GM21786 (cell line): ENCODE measurements around the gene FITM1.
"Not testable (repeated sequence)": the region's sequence is repeated elsewhere in the genome, so short reads cannot be mapped to it uniquely, and the experiment has no call there.

Source experiments
- ATAC-seq: cut with Tn5 transposase; IDR thresholded peaks from one replicate; pipeline ENCODE4 v1.9.1; 2021; ENCODE audit not compliant: unreplicated experiment

FITM1 gene

DNA sequence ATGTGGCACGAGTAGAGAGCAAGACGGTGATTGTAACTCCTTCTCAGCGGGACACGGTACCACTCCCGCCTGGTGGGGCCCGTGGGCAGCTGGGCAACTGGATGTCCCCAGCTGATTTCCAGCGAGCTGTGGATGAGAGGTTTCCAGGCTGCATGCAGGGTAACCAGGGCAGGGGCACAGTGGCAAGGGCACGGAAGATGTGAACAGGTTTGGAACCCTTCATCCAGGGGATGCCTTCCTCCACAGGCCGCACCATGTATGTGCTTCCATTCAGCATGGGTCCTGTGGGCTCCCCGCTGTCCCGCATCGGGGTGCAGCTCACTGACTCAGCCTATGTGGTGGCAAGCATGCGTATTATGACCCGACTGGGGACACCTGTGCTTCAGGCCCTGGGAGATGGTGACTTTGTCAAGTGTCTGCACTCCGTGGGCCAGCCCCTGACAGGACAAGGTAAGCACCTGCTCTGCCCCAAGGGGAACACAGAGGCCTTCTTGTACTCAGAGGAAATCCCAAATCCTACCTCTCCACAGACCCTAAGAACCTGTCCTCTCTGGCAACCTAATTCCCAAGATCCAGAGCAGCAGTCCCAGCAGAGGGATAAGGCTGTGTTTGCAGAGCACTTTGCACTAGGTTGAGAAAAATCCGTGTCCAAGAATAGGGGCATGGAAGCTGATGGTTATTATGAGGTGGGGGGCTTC, 32.1 kb upstream of the FITM1 start:
- ATAC-seq, result no peak

DNA sequence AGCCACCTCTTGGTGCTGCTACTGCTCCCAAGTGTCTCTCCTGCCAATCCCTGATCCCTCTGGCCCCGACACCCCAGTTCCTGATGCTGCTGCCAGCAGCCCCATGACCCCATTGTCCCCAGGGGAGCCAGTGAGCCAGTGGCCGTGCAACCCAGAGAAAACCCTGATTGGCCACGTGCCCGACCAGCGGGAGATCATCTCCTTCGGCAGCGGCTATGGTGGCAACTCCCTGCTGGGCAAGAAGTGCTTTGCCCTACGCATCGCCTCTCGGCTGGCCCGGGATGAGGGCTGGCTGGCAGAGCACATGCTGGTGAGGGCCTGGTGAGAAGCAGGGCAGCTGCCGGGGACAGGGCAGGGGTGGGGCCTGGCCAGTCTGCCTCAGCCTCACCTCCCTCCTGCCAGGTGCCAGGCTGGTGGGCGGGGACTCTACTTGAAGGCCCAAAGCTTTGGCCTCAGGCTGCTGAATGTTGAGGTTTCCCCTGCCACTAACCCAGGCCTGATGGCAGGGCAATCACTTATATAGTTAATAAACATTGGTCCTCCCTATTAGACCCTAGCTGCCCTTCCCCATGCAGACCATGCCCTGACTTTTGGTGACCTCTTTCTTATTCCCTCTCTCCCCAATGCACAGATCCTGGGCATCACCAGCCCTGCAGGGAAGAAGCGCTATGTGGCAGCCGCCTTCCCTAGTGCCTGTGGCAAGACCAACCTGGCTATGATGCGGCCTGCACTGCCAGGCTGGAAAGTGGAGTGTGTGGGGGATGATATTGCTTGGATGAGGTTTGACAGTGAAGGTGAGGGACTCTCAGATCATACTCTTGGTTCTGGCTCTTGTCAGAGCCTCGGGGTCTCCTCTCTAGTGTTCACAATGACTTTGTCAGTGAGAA, 31.3 kb upstream of the FITM1 start:
- no peak for ATAC-seq

GRCh38 chr14:24100197-24100981, 30.1 kb upstream of the FITM1 start:
- no peak for ATAC-seq

DNA sequence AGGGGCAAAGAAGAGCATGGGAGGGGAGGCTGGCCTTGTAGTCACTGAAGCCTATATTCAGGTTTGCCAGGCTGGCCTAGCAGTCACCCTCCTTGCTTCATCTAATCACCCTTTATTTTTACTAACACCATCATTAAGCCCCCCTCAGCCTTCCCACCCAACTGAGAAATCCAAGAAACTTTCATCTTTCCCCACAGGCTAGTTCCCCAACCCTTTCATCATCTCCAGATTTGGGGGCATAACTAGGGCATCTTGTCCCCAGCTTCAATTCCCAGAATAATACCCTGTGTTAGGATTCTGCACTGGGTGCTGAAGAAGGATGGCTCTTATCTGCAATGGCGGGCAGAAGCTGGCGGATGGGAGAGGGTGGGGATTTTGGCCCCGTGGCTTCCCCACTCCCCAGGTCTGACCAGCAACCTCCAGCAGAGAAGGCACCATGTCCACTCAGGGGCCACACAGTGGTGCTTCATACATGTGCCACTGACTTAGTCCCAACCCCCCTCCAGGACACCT, 29.4 kb upstream of the FITM1 start:
- no peak for ATAC-seq

- no peak for ATAC-seq
Observed at GRCh38 chr14:24102357-24103048, 28.0 kb upstream of the FITM1 start.

DNA sequence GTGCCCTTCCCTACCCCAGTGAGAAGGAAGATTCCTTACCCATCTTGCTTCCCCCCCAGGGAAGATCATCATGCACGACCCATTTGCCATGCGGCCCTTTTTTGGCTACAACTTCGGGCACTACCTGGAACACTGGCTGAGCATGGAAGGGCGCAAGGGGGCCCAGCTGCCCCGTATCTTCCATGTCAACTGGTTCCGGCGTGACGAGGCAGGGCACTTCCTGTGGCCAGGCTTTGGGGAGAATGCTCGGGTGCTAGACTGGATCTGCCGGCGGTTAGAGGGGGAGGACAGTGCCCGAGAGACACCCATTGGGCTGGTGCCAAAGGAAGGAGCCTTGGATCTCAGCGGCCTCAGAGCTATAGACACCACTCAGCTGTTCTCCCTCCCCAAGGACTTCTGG, 27.0 kb upstream of the FITM1 start:
- no peak for ATAC-seq

DNA sequence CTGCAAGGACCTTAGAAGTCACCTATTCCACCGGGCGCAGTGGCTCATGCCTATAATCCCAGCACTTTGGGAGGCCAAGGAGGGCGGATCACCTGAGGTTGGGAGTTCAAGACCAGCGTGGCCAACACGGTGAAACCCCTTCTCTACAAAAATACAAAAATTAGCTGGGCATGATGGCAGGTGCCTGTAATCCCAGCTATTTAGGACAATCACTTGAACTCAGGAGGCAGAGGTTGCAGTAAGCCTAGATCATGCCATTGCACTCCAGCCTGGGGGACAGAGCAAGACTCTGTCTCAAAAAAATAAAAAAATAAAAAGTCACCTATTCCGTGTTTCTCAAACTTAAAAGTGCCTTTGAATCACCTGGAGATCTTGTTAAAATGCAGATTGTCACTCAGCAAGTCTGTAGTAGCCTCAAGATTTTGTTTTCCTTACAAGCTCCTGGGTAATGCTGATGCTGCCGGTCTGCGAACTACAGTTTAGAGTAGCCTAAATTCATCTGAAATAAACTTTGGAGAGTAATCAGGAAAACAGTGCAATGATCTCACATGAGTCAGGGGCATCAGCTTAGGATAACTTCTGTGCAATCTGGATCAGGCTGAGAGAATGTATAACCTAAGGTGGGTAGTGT, 24.7 kb upstream of the FITM1 start:
- ATAC-seq, result not testable (repeated sequence)

GRCh38 chr14:24106672-24107271, 23.7 kb upstream of the FITM1 start:
- ATAC-seq, result no peak

DNA sequence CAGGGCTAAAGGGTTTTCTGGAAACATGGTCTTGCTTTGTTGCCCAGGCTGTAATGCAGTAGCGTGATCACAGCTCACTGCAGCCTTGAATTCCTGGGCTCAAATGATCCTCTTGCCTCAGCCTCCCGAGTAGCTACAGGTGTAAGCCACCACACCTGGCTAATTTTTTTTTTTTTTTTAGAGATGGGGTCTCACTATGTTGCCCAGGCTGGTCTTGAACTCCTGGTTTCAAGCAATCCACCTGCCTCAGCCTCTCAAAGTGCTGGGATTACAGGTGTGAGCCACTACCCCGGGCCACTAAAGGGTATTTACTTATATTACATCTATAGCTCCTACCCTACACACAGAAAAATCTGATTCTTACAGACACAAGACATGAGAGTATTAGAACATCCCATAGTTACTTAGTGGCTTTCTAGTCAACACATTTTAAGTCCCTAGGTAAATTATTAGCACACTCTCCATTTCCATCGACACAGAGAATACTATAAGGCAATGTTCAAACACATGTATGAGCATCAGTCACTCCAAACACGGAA, 22.1 kb upstream of the FITM1 start:
- ATAC-seq, result no peak

- ATAC-seq, result no peak
Observed at GRCh38 chr14:24110060-24110459, 20.4 kb upstream of the FITM1 start.

DNA sequence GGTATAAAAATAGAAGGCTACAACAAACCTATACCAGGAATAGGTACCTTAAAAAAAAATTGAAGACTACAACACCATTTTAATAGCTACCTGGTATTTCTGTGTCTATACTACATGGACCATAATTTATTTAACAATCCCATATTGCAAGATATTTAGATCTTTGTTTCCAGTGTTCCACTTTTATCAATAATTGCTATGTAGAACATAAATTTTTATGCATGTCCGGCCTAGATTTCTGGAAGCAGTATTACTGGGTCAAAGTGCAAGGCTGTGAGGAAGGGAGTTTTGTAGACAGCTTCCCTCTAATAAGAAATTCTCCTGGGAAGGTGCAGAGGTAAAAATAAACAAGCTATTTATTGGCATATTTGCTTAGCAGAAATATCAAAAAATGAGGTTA, 19.9 kb upstream of the FITM1 start:
- ATAC-seq, result no peak

GRCh38 chr14:24113379-24113800, 17.1 kb upstream of the FITM1 start:
- ATAC-seq, result no peak

- peak; percentile 28 for ATAC-seq
Observed at GRCh38 chr14:24113801-24114531, 16.5 kb upstream of the FITM1 start.

DNA sequence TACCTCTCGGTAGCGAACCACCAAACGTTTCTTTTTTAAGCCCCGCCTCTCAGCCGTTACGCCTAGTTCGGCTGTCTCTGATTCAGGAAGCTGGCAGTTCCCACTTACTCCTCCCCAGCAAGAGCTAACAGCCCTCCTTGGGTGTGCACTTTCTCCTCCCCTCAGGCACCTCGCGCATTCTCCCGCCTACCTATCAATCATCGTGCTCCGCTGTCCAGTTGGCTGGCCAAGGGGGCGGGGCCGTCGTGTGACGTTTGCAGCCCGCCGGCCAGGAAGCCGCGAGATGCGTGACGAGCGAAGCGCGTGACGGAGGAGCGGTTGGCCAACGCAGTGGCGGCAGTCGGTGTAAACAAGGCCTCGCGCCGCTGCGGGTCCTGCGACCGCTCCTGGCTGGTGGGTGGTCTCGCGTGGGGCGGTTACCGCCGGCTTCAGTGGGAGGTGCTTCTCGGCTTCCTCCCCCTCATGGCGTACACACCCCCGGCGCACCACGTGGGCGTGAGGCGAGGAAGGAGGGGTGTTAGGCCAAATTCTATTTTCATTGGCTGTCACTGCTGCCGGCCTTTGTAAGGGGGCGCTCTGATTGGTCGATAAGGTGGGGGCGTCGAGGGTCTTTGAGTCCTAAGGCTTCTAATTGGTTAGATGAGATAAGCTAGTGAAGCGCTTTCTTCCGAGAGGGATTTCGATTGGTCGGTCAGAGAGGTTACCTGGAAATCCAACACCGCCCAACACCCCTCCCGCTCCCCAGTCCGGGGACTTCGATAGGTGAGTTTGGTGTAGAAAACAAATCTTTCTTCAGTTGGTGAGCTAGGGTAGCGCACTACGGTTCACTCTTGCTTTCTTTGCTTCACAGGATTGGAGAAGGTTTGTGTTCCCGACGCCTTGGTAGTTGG, 15.7 kb upstream of the FITM1 start, which contains the start of the genes DCAF11 and NRL:
DCAF11 (plus strand) TSS at position 246 of the 890 bp plus-strand sequence. CDS start 818 bp downstream, outside the sequence.
NRL (minus strand) TSS at position 418 of the 890 bp plus-strand sequence. CDS start 32,101 bp downstream, outside the sequence.
- peak; percentile 87 for ATAC-seq

- no peak for ATAC-seq
Observed at GRCh38 chr14:24115422-24116127, 14.9 kb upstream of the FITM1 start.

- no peak for ATAC-seq
Observed at GRCh38 chr14:24116128-24116814, 14.2 kb upstream of the FITM1 start.
